Fibroblast of pulmonary artery (primary cell): Measurements from ENCODE around the gene BCAT1.
"Not testable (repeated sequence)": the region's sequence is repeated elsewhere in the genome, so short reads cannot be mapped to it uniquely, and the experiment has no call there.

Experiments
- DNase-seq: peaks from one replicate; pipeline ENCODE4 v3.0.0-alpha.2; 2010; ENCODE audit warnings: low read depth
- H3K4me3 ChIP-seq: replicated peaks from 2 replicates; pipeline ENCODE4 v1.5.1; 2011; ENCODE audit warnings: low read depth, mild to moderate bottlenecking, control low read depth, low read length, moderate library complexity
- TF ChIP-seq, protein P1 (sequence below): IDR thresholded peaks from 2 replicates; pipeline ENCODE4 v1.5.1; 2011; ENCODE audit warnings: mild to moderate bottlenecking, control low read depth, low read length, inconsistent platforms; ENCODE audit errors: missing control alignments

The BCAT1 gene

DNA sequence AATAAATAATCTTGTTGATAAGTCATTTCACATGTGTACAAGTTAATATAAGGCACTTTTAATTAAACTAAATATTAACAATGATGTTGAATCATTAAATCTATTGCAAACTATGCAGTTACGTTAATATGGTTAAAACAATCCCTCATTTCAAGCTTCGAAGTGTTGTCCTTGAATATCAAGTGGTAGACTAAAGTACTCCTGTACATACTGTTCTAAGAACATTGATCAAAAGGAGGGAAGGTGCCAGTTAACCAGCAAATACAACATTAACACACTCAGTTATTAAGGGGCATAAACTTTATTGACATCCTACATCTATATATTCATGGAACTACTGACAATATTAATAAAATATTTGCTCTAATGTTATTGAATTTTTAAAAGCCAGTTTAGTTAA, 8.7 kb downstream of the BCAT1 start:
- no peak for DNase-seq
- TF ChIP-seq, protein P1, sequence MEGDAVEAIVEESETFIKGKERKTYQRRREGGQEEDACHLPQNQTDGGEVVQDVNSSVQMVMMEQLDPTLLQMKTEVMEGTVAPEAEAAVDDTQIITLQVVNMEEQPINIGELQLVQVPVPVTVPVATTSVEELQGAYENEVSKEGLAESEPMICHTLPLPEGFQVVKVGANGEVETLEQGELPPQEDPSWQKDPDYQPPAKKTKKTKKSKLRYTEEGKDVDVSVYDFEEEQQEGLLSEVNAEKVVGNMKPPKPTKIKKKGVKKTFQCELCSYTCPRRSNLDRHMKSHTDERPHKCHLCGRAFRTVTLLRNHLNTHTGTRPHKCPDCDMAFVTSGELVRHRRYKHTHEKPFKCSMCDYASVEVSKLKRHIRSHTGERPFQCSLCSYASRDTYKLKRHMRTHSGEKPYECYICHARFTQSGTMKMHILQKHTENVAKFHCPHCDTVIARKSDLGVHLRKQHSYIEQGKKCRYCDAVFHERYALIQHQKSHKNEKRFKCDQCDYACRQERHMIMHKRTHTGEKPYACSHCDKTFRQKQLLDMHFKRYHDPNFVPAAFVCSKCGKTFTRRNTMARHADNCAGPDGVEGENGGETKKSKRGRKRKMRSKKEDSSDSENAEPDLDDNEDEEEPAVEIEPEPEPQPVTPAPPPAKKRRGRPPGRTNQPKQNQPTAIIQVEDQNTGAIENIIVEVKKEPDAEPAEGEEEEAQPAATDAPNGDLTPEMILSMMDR, result no peak

DNA sequence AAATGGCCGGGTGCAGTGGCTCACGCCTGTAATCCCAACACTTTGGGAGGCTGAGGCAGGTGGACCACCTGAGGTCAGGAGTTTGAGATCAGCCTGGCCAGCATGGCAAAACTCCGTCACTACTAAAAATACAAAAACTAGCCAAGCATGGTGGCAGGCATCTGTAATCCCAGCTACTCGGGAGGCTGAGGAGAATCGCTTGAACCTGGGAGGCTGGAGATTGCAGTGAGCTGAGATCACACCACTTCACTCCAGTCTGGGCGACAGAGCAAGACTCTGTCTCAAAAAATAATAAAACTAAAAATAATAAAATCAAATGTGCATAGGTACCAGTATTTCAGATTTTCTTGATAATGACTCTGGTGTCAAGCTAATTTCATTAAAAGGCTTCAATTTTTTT, 9.3 kb downstream of the BCAT1 start:
- DNase-seq, H3K4me3 ChIP-seq: not testable (repeated sequence)

More for the DNA sequence above, 8.7 kb downstream of the BCAT1 start:
- no peak overlapping the region for H3K4me3 ChIP-seq

DNA sequence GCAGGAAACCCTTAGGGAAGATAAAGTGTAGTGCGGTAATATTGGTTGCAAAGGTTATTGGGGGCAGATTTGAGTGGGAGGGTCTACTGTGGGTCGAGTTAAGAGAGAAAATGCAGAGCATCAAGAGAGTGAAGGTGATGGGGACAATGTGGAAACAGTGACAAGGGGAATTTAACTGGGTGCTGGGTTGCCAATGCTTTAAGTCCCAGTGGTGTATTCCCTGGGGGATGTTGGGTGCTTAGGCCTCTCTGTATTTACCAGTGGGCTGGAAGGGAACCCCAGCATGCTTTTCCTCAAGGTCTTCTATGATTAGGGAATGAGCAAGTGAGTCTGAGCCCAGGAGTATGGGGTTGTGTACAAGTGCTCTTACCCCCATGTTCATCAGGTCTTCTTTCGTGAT, 10.6 kb downstream of the BCAT1 start:
- no peak for DNase-seq
- H3K4me3 ChIP-seq, result no peak overlapping the region
- TF ChIP-seq, protein P1, result no peak

DNA sequence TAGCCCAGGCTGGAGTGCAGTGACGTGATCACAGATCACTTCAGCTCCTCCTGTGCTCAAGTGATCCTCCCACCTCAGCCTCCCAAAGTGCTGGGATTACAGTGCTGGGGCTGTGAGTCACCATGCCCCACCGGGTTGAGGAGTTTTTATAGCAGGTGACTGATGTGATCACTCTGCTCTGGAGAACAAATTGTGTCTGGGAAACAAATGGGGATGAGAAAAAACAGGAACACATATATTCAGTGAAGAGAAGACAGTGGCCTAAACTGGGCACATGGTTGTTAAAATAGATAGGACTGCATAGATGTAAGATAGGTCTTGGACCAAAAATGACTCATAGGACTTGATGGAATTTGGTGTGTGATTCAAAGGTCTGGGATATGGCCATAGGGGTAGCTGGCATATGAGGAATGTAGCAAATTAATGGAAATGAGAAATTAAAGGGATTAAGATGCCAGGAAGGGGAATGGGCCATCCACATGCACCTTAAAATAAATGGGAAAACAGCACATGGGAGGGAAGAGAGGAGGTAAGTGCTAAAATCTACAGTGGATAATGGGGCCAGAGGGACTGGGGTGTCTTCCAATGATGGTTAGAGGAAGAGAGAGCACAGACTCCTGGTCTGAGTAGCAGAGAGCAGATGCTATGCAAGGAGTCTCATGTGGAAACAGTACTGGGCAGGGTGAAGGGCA, 11.2 kb downstream of the BCAT1 start:
- TF ChIP-seq, protein P1, result no peak
- no peak overlapping the region for H3K4me3 ChIP-seq
- no peak for DNase-seq

DNA sequence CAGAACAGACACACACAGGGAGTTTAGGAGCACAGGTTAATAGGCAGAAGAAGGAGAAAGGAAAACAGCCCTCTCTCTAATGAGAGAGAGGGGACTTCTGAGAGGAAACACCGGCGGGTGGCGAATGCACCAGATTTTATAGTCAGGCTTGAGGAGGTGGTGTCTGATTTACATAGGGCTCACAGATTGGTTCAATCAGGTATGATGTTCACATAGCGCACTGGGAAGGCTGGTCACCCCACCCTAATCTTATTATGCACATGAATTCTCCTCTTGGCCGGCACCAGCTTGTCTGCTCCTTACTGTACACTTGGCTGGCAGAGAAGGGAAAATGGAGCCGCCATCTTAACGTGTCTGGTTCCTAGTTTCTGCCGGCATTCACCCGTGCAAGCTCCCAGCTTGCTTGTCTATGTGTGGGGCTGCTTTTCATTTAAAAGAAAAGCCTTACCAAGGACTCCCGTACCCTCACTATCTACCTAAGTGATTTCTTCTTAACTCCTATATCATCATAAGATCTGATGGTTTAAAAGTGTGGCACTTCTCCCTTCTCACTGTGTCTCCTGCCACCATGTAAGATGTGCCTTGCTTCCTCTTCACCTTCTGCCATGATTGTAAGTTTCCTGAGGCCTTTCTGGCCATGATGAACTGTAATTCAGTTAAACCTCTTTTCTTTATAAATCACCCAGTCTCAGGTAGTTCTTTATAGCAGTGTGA, 15.1 kb downstream of the BCAT1 start:
- TF ChIP-seq, protein P1, result no peak
- no peak overlapping the region for H3K4me3 ChIP-seq
- no peak for DNase-seq

DNA sequence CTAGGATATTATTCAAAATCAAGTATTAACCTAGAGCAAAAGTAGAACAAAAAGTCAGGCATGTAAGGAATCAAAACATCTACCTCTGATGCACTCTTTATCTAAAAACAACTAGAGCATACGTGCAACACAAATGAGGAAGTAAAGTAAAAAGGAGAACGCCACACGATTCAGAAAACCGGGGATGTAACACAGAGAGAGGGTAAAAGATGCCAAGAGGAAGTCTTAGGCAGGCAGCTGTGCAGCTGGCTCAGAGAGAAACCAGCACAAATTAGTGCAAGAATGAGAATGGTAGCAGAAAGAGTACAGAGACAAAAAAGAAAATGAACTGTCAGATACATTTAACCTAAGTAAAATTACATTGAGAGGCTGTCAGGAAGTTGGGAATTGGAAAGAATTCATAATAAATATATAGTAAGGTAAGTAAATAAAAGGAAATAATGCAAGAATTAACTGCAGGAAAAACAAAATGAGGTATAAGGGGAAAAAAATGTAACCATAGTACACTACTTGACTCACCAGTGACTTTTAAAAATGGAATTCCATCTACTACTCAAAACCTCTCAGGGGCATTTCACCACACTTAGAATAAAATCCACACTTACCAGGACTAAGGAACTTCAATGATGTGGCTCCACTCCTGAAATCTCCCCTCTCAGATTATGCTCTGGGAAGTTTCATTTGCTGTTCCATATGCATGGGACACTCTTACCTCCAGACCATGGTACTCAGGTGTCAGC, 17.1 kb downstream of the BCAT1 start:
- DNase-seq, result no peak
- TF ChIP-seq, protein P1, result no peak
- no peak overlapping the region for H3K4me3 ChIP-seq

DNA sequence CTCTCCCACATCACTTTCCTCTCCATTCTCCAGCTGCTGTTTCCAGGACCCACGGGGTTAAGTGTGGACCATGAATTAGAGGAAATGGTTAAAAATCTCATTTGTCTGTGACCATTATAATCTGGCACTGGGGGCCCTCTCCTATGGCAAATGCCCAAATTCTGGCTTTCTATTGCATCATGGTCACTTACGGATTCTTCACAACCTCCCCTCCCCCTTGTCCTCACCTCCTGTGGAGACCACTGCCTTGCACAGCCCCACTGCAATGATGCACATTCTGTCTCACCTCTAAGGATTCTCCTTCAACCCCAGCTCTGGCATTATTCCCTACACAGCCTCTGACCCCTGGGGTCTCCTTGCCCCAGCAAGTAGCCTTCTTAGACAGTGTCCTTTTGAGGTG, 18.9 kb downstream of the BCAT1 start:
- DNase-seq, result no peak
- no peak overlapping the region for H3K4me3 ChIP-seq
- TF ChIP-seq, protein P1, result no peak

DNA sequence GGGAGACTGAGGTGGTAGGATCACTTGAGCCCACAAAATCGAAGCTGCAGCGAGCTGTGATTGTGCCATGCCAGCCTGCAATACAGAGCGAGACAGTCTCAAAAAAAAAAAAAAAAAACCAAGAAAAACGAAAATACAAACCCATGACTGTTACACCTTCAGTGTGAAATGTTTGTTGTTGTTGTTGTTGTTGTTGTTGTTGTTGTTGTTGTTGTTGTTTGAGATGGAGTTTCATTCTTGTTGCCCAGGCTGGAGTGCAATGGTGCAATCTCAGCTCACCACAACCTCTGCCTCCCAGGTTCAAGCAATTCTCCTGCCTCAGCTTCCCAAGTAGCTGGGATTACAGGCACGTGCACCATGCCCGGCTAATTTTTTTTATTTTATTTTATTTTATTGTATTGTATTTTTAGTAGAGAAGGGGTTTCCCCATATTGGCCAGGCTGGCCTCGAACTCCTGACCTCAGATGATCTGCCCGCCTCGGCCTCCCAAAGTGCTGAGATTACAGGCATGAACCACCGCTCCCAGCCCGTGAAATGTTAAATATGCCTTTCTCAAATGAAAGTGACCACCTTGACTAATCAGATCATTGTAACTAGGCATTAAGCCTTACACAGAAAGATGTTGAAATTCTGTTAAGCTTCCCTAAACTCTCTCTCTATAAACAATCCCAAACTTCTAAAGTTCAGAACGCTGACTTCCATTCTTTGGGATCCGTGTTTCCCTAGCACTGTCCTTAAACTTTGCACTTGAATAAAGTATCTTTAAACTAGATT, 20.2 kb downstream of the BCAT1 start:
- not testable (repeated sequence) for H3K4me3 ChIP-seq, DNase-seq
